Measurements from ENCODE around the gene PPP6R3.
A peak's percentile ranks its signal among the peaks of the same experiment; 100 is the strongest.

PPP6R3 gene

GRCh38 chr11:68438658-68439259, 21.8 kb upstream of the PPP6R3 start:
- CTCF ChIA-PET: interaction anchor here (0.8 to 2.9 kb wide), 2 partner anchors 140 to 181 kb away, joined by 3 to 12 read pairs; no protein-coding TSS in a partner anchor
- POLR2A ChIA-PET: no interaction called here

GRCh38 chr11:68439355-68440065, 21.0 kb upstream of the PPP6R3 start:
- POLR2A ChIA-PET: no interaction called here
- TF ChIP-seq CTCF (IDR thresholded peaks at IDR 0.05; ENCODE audit: insufficient read depth, low read length, missing control alignments): no peak
- no peak overlapping the region for H3K4me3 ChIP-seq (ENCODE audit: low read depth, low read length)
- no peak for DNase-seq (ENCODE audit: low read depth, low spot score)
- CTCF ChIA-PET: interaction anchor here (0.8 to 1.0 kb wide), 3 partner anchors 17 to 182 kb away, joined by 3 read pairs; no protein-coding TSS in a partner anchor

More at GRCh38 chr11:68438658-68439259, 21.8 kb upstream of the PPP6R3 start:
- H3K4me3 ChIP-seq (ENCODE audit: low read depth, low read length): no peak overlapping the region
- no peak for TF ChIP-seq CTCF (IDR thresholded peaks at IDR 0.05; ENCODE audit: insufficient read depth, low read length, missing control alignments)
- DNase-seq (ENCODE audit: low read depth, low spot score): no peak

- H3K4me3 ChIP-seq (ENCODE audit: low read depth, low read length): no peak overlapping the region
- DNase-seq (ENCODE audit: low read depth, low spot score): no peak
- no peak for TF ChIP-seq CTCF (IDR thresholded peaks at IDR 0.05; ENCODE audit: insufficient read depth, low read length, missing control alignments)
- CTCF ChIA-PET: interaction anchor here (1.0 to 3.0 kb wide), 4 partner anchors 16 to 183 kb away, joined by 3 to 12 read pairs (median 3); no protein-coding TSS in a partner anchor
- POLR2A ChIA-PET: no interaction called here
These were observed 20.3 kb upstream of the PPP6R3 start for GRCh38 chr11:68440224-68440623.

- no peak overlapping the region for H3K4me3 ChIP-seq (ENCODE audit: low read depth, low read length)
- ChIA-PET CTCF (interaction anchor here (0.6 to 3.0 kb wide), 4 partner anchors 10 to 184 kb away, joined by 3 to 12 read pairs (median 4); no protein-coding TSS in a partner anchor), POLR2A (no interaction called here)
- TF ChIP-seq CTCF (IDR thresholded peaks at IDR 0.05; ENCODE audit: insufficient read depth, low read length, missing control alignments): no peak
- peak; percentile 16 for DNase-seq (ENCODE audit: low read depth, low spot score)
These were observed 18.9 kb upstream of the PPP6R3 start for GRCh38 chr11:68441466-68442230.

- CTCF ChIA-PET: interaction anchor here (0.6 to 3.0 kb wide), 2 partner anchors 33 to 184 kb away, joined by 3 to 12 read pairs; no protein-coding TSS in a partner anchor
- no peak overlapping the region for H3K4me3 ChIP-seq (ENCODE audit: low read depth, low read length)
- no peak for DNase-seq (ENCODE audit: low read depth, low spot score)
- POLR2A ChIA-PET: no interaction called here
- TF ChIP-seq CTCF (IDR thresholded peaks at IDR 0.05; ENCODE audit: insufficient read depth, low read length, missing control alignments): no peak
These were observed 18.1 kb upstream of the PPP6R3 start for GRCh38 chr11:68442433-68442832.
